HG02981 (cell line): Measurements from ENCODE around the gene IRF2BP2.
A peak's percentile ranks its signal among the peaks of the same experiment; 100 is the strongest.
"Not testable (repeated sequence)": the region's sequence is repeated elsewhere in the genome, so short reads cannot be mapped to it uniquely, and the experiment has no call there.

Experiments
- ATAC-seq: cut with Tn5 transposase; IDR thresholded peaks from one replicate; pipeline ENCODE4 v1.9.1; 2021; ENCODE audit warnings: mild to moderate bottlenecking, moderate library complexity; ENCODE audit not compliant: unreplicated experiment

The IRF2BP2 gene

DNA sequence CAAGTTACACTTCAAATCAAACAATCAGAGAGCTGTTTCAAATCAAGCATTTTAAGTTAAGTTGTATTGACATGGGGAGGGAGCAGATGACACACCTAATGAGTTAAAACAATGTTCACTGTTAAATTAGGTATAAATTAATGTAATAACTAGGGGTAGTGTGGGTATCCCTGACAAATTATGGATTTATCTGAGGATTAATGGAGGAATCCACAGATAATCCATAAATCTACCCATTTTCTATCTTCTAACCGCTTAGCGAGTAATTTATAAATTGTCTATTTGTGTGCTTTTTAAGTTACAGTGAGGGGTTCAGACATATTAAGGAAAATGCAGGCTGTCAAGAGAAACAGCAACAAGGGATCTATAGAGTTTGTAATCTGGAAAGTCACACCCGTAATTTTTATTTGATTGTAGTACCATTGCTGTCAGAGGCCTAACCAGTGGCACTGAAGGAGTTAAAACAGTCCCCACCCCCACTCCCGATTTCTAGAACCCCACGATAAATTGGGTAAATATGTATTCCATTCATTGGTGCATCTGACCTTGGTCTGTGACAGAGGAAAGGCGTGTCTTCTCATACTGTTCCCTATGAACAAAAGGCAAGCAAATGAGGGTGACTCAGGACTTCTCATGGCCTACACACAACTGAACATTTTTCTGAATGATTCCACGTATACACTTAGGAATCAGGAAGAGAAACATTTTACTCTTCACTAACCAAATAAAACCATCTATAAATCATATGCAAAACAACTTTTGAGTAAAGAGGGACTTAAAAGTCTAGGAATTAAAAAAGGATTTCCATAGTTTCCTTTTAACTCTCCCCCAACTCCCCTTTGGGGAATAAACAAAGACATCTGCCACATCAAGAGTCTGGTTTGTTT, 7.4 kb downstream of the IRF2BP2 start:
- no peak for ATAC-seq

- no peak for ATAC-seq
These were observed 8.5 kb downstream of the IRF2BP2 start for GRCh38 chr1:234601301-234602017.

GRCh38 chr1:234600418-234601281, 9.3 kb downstream of the IRF2BP2 start:
- no peak for ATAC-seq

- peak; percentile 65 for ATAC-seq
These were observed 10.2 kb downstream of the IRF2BP2 start for GRCh38 chr1:234599617-234600417.

DNA sequence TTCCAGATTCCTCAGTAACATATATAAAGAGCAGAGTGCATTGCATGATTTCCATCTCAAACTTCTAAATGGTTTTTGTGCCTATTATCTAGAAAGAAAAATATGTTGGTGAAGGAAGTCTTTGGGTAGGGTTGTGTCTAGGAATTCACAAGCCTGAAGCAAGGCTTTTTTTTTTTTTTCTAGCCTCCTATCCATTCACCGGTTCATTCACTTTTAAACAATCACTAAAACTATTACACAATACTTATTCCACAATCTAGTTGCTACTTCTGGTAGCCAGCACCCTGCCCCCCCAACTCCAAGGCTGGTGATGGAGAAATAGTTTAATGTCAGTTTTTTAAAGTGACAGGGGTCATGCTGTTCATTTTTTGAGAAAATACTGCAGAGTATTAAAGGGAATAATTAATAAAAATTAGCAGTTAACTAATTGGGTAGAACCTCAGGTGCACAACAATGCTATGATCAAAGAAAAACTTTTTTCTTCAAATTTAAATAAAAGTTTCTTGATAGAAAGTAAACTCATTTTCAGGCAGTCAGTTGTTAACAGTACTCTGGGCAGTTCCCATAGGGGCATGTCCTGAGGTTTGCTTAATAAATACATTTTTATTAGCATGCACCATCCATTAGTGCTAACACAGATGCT, 10.9 kb downstream of the IRF2BP2 start:
- ATAC-seq = no peak

GRCh38 chr1:234597894-234598293, 12.1 kb downstream of the IRF2BP2 start:
- no peak for ATAC-seq

- no peak for ATAC-seq
These were observed 14.1 kb downstream of the IRF2BP2 start for GRCh38 chr1:234595899-234596298.

GRCh38 chr1:234594575-234594974, 15.4 kb downstream of the IRF2BP2 start:
- not testable (repeated sequence) for ATAC-seq

GRCh38 chr1:234593771-234594504, 16.0 kb downstream of the IRF2BP2 start:
- no peak for ATAC-seq

DNA sequence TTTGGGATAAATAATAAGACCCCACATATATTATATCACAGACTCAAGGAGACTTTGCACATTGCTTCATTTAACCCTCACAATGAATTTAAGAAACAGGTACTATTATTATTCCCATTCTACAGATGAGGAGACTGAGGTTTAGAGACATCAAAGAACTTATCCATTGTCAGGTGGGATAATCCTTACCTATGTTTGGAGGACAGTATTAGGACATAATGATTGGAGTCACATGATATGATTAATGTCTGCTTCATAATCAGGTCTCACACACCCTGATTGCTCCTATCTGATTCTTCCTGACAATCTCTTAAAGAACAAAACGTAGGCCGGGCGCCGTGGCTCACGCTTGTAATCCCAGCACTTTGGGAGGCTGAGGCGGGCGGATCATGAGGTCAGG, 16.9 kb downstream of the IRF2BP2 start:
- ATAC-seq = no peak

DNA sequence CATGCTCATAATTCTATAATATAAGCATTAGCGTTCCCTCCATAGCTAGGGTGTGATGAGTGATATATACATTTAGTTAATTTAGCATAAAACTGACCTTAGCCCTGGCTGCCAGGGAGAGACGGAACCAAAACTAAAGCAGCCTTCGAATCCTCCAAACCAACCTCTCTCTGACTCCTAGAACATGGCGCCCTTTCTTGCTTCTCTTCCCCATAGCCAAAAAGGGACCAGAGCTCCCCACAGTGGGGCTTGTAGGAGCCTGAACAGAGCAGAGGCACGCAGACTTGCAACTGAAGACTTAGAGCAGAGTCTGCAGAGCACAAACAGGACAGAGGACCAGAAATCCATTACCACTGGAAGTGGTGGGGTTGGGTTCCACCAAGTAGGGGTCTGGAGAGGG, 17.7 kb downstream of the IRF2BP2 start:
- no peak for ATAC-seq

DNA sequence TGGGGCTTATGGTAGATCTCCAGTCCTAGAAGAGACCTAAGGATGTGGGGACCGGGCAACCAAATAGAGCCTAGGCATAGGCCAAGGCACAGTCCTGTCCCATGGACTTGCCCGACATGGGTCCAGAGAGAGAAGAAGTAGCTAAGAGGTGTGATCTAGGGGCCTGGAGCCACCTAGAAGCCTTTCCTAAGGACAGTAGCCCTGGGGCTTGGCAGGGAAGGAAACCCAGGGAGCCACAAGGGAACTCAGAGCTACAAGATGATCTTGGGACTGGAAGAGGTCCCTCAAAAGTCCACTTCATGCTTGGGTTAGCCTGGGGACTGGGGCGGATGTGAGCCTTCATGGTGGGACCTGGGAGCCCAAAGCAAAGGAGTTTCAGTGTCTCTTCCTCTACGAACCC, 18.8 kb downstream of the IRF2BP2 start:
- ATAC-seq = no peak

- ATAC-seq = no peak
These were observed 19.9 kb downstream of the IRF2BP2 start for GRCh38 chr1:234589854-234590620.

GRCh38 chr1:234589064-234589800, 20.7 kb downstream of the IRF2BP2 start:
- ATAC-seq = no peak

- no peak for ATAC-seq
These were observed 21.6 kb downstream of the IRF2BP2 start for GRCh38 chr1:234588386-234588785.

DNA sequence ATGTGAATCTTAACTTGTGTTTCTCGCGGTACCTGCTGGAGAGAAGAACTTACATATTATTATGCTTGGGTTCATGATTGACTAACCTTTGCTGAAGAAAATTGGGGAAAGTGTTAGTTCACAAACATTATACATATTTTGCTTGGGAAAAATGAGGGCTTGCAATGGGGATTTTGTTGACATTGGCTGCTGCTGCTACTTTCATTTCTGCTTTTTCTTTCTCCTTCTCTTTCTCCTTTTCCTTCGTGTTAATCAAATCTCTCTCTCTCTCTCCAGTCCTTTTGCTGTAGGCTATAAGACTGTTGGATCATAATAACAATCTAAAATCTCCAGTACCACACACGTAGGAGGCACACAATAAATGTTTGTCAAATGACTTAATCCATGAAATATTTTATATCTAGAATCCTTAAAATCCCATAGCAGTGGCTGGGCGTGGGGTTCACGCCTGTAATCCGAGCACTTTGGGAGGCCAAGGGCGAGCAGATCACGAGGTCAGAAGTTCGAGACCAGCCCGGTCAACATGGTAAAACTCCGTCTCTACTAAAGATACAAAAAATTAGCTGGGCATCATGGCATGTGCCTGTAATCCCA, 23.0 kb downstream of the IRF2BP2 start:
- no peak for ATAC-seq

- ATAC-seq = no peak
These were observed 23.7 kb downstream of the IRF2BP2 start for GRCh38 chr1:234586304-234586703.
